H1 (cell line): Measurements from ENCODE around the gene CELF3. TPM values are rescaled to one million over a fixed set of nuclear protein-coding genes. Genes with fewer than 3 reads are reported as not detected.

Source experiments
- GABPA ChIP-seq: IDR thresholded peaks from 2 replicates; pipeline ENCODE4 v1.6.1; 2011; ENCODE audit warnings: mild to moderate bottlenecking, low read length, moderate library complexity, borderline replicate concordance; ENCODE audit not compliant: insufficient read depth
- GTF2F1 ChIP-seq: IDR thresholded peaks from 2 replicates; pipeline ENCODE4 v1.6.1; 2012; ENCODE audit warnings: low read depth, low read length, improper control_type of control experiment, borderline replicate concordance
- RNF2 ChIP-seq: fragments of 200-900, 300-1000 bp; sonication (generic); IDR thresholded peaks from 2 replicates; pipeline ENCODE4 v1.7.1; 2016; ENCODE audit warnings: borderline replicate concordance, low read depth, mild to moderate bottlenecking, antibody characterized with exemption, low read length; ENCODE audit not compliant: poor library complexity, severe bottlenecking; ENCODE audit errors: missing control alignments
- TBP ChIP-seq: IDR thresholded peaks from 2 replicates; pipeline ENCODE4 v1.6.1; 2011; ENCODE audit warnings: low read depth, low read length, improper control_type of control experiment
- polyA plus RNA-seq, 7 experiments: library from polyadenylated mRNA; depleted of rRNA in 3 of 7; stranded (reverse) in 5 of 7; unstranded in 2 of 7; fragments of >200 nt in 5 of 7; fragments of 200-250 nt in 2 of 7; gene quantifications; 1 replicate in 5 of 7; 2 replicates in 1 of 7; 4 replicates in 1 of 7; pipeline versions ENCODE4 v1.2.1 to v1.2.3, GENCODE V29; 2011 to 2013; ENCODE audit warnings: missing spikeins in 2 of 7, mixed read lengths in 2 of 7
- total RNA-seq: library from RNA; stranded (reverse); fragmentation: NEBNext Ultra II Directional; extraction: Animal tissue kit (Norgen Biotek cat#: 25700); gene quantifications from 2 replicates; pipeline ENCODE4 v1.2.1, GENCODE V29; 2021

Gene CELF3
- total and polyA plus RNA-seq, 2 of the 8 experiments (the other 6 are each of a cell fraction or from before 2014, with no cell fraction given): 0.34 to 1.2 TPM

GRCh38 chr1:151718666-151719065 lies 2.1 kb upstream of the CELF3 start (continued):
- TF ChIP-seq GABPA (no peak), TBP (no peak), GTF2F1 (no peak), RNF2 (no peak)
